Adrenal gland (tissue), 12 donors: ENCODE results near the gene MPDZ. TPM values are rescaled to one million over a fixed set of nuclear protein-coding genes. Genes with fewer than 3 reads are reported as not detected.

Experiments
- DNase-seq, 7 donors: peaks; one replicate each; pipeline ENCODE4 v3.0.0-alpha.2; 2019 to 2020
- H3K27ac ChIP-seq, 5 donors: fragments of 200-600 bp; sonication (generic) in 4 of 5; 1 replicate in 3 of 5; 2 replicates in 2 of 5; pipeline versions ENCODE4 v1.5.1 to v1.8.0; 2016 to 2020; ENCODE audit warnings: mild to moderate bottlenecking in 1 of 5
- H3K27me3 ChIP-seq: fragments of 200-600 bp; 2 replicates; pipeline ENCODE4 v1.8.0; 2021
- H3K36me3 ChIP-seq, 2 donors: fragments of 200-600 bp; replicated peaks in 1 of 2; 1 replicate in 1 of 2; 2 replicates in 1 of 2; pipeline versions ENCODE4 v1.5.1 to v1.8.0; 2018 to 2022
- H3K4me1 ChIP-seq, 2 donors: fragments of 200-600 bp; replicated peaks in 1 of 2; 1 replicate in 1 of 2; 2 replicates in 1 of 2; pipeline versions ENCODE4 v1.5.1 to v1.8.0; 2018 to 2021
- H3K4me3 ChIP-seq, 4 donors: fragments of 200-600 bp; sonication (generic) in 3 of 4; one replicate each; pipeline ENCODE4 v1.5.1; 2016 to 2018
- H3K9me3 ChIP-seq, 3 donors: fragments of 200-600 bp; sonication (generic) in 1 of 3; replicated peaks in 1 of 3; 1 replicate in 2 of 3; 2 replicates in 1 of 3; pipeline versions ENCODE4 v1.5.1 to v1.8.0; 2016 to 2021
- CTCF ChIP-seq, 6 experiments: fragments of 450-650 bp in 4 of 6; fragments of 200-600 bp in 2 of 6; sonication (generic) in 1 of 6; IDR thresholded peaks; 1 replicate in 5 of 6; 2 replicates in 1 of 6; pipeline versions ENCODE4 v1.5.1 to v1.8.0; 2016 to 2021; ENCODE audit warnings: antibody characterized with exemption in 6 of 6, mild to moderate bottlenecking in 2 of 6, moderate library complexity in 1 of 6
- POLR2A ChIP-seq, 2 donors: fragments of 450-650 bp; IDR thresholded peaks; one replicate each; pipeline ENCODE4 v1.6.1; 2017; ENCODE audit warnings: antibody characterized with exemption in 2 of 2, mild to moderate bottlenecking in 2 of 2, moderate library complexity in 1 of 2
- WGBS, 4 donors: extraction: QIAGEN DNeasy Blood & Tissue Kit in 2 of 4; methylation state at CpG; one replicate each; pipeline versions ENCODE4 v1.1.5 to v1.1.7; 2013 to 2017; 5-methylcytosine and 5-hydroxymethylcytosine counted together
- intact Hi-C, 2 donors: fragments of 100-400 bp; cut with DNase I; formaldehyde crosslinking; loops; one replicate each; pipeline versions ENCODE4 v1.14.1 to v1.15.0; 2022 to 2023
- polyA plus RNA-seq, 3 donors: library from polyadenylated mRNA; stranded (reverse); fragments of 200-250 nt in 2 of 3; fragments of 350-450 nt in 1 of 3; fragmentation: Illumina TruSeq in 1 of 3; extraction: RNeasy Lipid Tissue Mini Kit (QIAGEN cat#74804) in 1 of 3; gene quantifications; one replicate each; pipeline ENCODE4 v1.2.3, GENCODE V29; 2013 to 2014
- total RNA-seq, 9 donors: library from RNA; depleted of rRNA in 4 of 9; stranded (reverse); fragments of >200 nt in 4 of 9; fragments of 120-200 nt in 1 of 9; fragmentation: NEBNext Ultra II Directional in 1 of 9; extraction: Animal tissue kit (Norgen Biotek cat#: 25700) in 1 of 9; gene quantifications; one replicate each; pipeline versions ENCODE4 v1.1.0 to v1.2.4, GENCODE V29; 2013 to 2023
- donor health status: healthy with polysubstance abuse.
- donor health status: Bipolar disorder and iron deficiency.
- donor health status: DM: yes; HTN: yes; CAD: no.
- donor health status: DM: no; HTN: no; CAD: no.
- donor health status: DM: no; HTN: no; CAD: no.
- donor health status: DM: yes; HTN: yes; CAD: no.

MPDZ gene
- total and polyA plus RNA-seq, 12 donors: 10.7 to 46.0 (median 27.7) TPM

DNA sequence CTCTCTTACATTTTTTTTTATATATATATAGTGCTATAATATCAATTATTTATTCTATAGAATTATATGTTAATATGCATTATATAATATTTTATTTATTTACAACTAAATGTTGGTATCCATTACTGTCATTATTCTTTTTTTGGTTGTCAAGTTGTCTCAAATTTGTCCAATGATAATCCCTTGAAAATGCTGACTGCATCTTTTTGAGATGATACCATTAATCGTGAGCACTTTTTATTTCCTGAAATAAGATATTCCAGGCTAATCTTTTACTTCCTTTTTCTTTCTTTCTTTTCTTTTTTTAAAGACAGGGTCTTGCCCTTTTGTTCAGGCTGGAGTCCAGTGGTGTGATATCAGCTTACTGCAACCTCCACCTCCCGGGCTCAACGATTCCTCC is 12.7 kb upstream of the MPDZ start:
- 85 to 92% (median 88%) methylated on average over 3 of the region's 3 CpGs for WGBS, 4 donors
- intact Hi-C loops: no loop called here
- no peaks in the 10 kb centered on the region for H3K27me3 ChIP-seq
- no peaks in the 10 kb centered on the region for H3K4me1 ChIP-seq
- DNase-seq: no peak
- no peaks in the 10 kb centered on the region for H3K36me3 ChIP-seq
- H3K9me3 ChIP-seq: no peaks in the 10 kb centered on the region
- TF ChIP-seq CTCF (IDR thresholded peaks at IDR 0.05): no peak
- no peak for TF ChIP-seq POLR2A (IDR thresholded peaks at IDR 0.05)
- no peak overlapping the region for H3K4me3 ChIP-seq
- no peak overlapping the region for H3K27ac ChIP-seq

DNA sequence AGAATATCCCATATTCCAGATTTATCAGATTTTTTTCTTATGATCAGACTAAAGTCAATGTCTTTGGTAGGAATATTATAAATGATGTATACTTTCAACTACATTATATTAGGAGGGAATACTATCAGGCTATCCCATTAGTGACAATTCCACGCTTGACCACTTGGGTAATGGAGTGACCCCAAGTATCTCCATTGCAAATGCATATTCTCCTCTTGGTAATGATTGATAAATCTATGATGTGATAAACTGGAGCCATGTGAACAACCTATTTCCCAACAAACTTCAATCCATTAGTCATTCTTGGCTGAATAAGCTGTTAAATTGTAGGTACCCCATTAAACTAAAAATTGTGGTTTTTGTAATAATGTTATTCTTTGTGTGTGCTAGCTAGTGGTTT is 12.2 kb upstream of the MPDZ start:
- Histone ChIP-seq H3K9me3 (no peaks in the 10 kb centered on the region), H3K4me3 (no peak overlapping the region), H3K27ac (no peak overlapping the region), H3K4me1 (no peaks in the 10 kb centered on the region), H3K36me3 (no peaks in the 10 kb centered on the region), H3K27me3 (no peaks in the 10 kb centered on the region)
- TF ChIP-seq POLR2A (IDR thresholded peaks at IDR 0.05) (no peak), CTCF (IDR thresholded peaks at IDR 0.05) (no peak)
- intact Hi-C loops: no loop called here
- DNase-seq: no peak
- WGBS, 4 donors: 78 to 94% (median 87%) methylated on average over 1 of the region's 1 CpG

DNA sequence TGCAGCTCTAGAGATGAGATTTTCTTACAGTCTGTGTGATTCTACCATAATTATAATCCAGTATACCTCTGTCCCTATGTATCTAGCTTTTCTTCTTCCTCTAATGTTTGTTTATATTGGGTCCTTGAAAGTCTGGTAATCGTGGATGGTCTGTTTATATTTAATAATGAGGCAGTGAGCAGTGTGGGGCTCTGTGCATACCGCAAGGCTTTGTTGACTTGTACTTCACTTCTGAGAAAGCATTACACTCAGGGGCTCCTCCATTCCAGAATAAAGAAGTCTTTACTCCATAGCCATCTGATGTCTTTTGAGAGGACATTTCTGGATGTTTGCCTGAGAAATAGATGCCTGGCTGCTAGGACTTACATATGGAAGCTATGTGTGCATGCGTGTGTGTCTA is 4.5 kb upstream of the MPDZ start:
- no peak overlapping the region for H3K27ac ChIP-seq
- DNase-seq: no peak
- no peaks in the 10 kb centered on the region for H3K9me3 ChIP-seq
- H3K27me3 ChIP-seq: no peaks in the 10 kb centered on the region
- H3K36me3 ChIP-seq: no peaks in the 10 kb centered on the region
- intact Hi-C loops: no loop called here
- no peak overlapping the region for H3K4me3 ChIP-seq
- WGBS, 4 donors: 67 to 78% (median 74%) methylated on average over 3 of the region's 3 CpGs
- TF ChIP-seq POLR2A (IDR thresholded peaks at IDR 0.05) (no peak), CTCF (IDR thresholded peaks at IDR 0.05) (no peak)
- no peaks in the 10 kb centered on the region for H3K4me1 ChIP-seq

- no peak overlapping the region for H3K27ac ChIP-seq
Measured at GRCh38 chr9:13282998-13283397, 3.5 kb upstream of the MPDZ start.

More at GRCh38 chr9:13282998-13283397, 3.5 kb upstream of the MPDZ start:
- H3K27me3 ChIP-seq: no peaks in the 10 kb centered on the region
- no peak for DNase-seq
- no peak for TF ChIP-seq CTCF (IDR thresholded peaks at IDR 0.05)
- no peak for TF ChIP-seq POLR2A (IDR thresholded peaks at IDR 0.05)
- no peaks in the 10 kb centered on the region for H3K9me3 ChIP-seq
- H3K4me3 ChIP-seq: no peak overlapping the region
- H3K36me3 ChIP-seq: no peaks in the 10 kb centered on the region
- H3K4me1 ChIP-seq: no peaks in the 10 kb centered on the region
- intact Hi-C loops: no loop called here
